ENCODE measurements around the gene NUDT22.

NUDT22 gene, protein sequence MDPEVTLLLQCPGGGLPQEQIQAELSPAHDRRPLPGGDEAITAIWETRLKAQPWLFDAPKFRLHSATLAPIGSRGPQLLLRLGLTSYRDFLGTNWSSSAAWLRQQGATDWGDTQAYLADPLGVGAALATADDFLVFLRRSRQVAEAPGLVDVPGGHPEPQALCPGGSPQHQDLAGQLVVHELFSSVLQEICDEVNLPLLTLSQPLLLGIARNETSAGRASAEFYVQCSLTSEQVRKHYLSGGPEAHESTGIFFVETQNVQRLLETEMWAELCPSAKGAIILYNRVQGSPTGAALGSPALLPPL

DNA sequence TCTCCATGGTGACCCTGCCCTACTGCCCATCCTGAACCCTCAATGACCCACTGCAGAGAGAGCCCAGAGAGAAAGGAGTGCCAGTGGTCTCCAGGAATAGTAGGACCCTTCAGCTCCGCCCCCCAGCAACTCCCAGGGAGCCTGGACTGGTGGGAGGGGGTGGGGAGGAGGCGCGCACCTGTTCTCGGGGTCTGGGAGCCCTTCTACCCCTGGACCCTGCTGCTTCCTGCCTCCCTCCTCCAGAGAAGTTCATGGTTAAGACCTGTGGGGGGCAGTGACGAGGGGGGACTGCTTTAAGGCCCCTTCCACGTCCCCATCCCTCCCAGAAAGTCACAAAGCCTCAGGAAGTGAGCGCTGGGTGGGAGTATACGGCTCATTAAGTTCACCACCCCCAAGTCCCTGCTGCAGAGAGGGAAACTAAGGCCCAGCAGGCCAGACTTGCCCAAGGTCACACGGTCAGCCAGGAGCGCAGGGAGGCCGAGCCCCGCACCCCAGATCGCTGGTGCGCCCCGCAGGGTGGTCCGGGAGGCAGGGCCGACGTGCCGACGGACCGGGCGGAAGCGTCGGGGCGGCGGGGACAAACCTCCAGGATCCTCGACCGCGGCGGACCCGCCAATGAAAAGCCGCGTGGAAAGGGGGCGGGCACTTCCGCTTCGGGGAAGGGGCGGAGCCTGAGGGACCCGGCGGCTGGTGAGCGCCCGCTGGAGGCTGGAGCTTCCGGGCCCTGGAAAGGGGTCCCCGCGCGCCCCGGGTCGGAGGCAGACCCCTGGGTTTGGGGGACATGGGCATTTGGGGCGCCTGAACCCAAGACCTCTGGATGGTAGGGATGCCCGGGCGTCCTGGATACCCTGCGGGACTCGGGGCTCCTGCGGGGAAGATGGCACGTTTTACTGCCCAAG, at the start of gene NUDT22, which contains the start of gene TRPT1:
Gene NUDT22, plus strand, starts transcription at position 667 of the 899 bp plus-strand sequence. CDS start 379 bp downstream, outside the sequence.
Gene TRPT1, minus strand, starts transcription at position 579 of the 899 bp plus-strand sequence. Its CDS starts 326 bp downstream, at position 253.
- peak; percentile 89 for DNase-seq (ENCODE audit: low read depth)

DNA sequence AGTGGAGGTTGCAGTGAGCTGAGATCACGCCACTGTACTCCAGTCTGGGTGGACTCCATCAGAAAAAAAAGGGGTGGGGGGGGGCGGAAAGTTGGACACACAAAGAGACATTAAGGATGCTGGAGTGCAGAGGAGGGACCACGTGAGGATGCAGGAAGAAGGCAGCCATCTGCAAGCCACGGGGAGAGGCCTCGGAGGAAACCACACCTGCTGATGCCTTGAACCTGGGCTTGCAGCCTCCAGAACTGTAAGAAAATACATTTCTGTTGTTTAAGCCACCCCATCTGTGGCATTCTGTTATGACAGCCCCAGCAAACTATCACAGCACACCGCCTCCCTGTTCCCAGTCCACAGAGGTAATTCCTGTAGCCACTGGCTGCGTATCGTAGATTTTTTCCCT, 49.3 kb upstream of the NUDT22 start:
- no peak for DNase-seq (ENCODE audit: low read depth)

DNA sequence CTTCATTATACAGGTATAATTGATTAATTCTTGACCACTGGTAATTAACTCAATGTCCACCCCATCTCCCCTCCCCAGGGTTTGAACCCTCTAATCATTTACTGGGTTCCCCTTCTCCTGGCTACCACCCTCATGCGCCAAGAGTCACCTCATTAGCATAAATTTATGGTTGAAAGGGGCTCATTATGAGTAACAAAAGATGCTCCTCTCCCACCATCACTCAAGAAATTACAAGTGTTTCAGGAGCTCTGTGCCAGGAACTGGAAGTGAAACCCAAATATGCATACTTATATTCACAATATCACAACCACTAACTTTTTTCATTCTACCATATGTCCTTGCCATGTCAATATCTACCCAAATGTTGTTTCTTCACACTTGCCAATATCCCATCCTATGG, 47.9 kb upstream of the NUDT22 start:
- DNase-seq (ENCODE audit: low read depth): no peak

DNA sequence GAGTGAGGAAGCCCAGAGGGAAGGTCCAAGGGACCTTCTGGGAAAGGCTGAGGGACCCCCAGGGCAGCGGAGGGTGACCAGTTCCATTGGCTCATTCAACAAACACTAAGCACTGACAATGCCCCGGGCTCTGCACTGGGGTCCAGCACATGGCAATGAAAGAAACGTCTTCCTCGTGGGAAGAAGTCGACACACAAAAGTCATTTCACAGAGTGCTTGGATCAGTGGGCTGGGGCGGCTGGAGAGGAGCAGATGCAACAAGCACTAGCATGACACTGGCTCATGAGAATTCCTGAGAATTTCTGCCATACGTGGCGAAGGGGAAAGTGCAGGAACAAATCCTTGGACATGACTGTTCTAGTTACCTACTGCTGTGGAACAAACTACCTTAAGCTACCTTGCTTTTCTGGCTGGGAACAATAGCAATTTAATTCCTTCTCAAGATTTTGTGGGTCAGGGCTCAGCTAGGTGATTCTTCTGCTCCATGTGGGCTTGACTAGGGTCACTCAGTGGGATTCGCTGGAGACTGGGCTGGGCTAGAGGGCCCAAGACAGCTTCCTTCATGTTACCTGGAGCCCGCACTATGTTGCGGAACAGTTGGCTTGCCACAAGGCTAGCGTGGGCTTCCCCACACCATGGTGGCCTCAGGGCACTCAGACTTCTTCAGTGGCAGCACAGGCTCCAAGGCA, 47.0 kb upstream of the NUDT22 start:
- DNase-seq (ENCODE audit: low read depth): no peak

DNA sequence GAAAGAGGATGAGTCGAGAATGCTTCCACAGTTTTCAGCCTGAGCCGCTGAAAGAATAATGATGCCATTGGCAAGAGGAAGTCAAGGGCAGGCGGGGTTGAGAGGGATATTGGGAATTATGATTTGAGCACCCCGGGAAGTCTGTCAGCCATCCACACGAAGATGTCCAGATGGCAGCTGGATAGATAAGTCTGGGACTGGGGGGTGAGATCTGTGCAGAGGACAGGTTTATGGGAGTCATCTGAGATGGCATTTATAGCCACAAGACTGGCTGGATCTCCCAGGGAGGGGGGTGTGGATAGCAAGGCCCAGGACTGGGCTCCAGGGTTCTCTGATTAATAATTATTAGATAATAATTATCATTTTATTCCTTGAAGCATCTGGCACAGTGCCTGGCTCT, 45.2 kb upstream of the NUDT22 start:
- no peak for DNase-seq (ENCODE audit: low read depth)

DNA sequence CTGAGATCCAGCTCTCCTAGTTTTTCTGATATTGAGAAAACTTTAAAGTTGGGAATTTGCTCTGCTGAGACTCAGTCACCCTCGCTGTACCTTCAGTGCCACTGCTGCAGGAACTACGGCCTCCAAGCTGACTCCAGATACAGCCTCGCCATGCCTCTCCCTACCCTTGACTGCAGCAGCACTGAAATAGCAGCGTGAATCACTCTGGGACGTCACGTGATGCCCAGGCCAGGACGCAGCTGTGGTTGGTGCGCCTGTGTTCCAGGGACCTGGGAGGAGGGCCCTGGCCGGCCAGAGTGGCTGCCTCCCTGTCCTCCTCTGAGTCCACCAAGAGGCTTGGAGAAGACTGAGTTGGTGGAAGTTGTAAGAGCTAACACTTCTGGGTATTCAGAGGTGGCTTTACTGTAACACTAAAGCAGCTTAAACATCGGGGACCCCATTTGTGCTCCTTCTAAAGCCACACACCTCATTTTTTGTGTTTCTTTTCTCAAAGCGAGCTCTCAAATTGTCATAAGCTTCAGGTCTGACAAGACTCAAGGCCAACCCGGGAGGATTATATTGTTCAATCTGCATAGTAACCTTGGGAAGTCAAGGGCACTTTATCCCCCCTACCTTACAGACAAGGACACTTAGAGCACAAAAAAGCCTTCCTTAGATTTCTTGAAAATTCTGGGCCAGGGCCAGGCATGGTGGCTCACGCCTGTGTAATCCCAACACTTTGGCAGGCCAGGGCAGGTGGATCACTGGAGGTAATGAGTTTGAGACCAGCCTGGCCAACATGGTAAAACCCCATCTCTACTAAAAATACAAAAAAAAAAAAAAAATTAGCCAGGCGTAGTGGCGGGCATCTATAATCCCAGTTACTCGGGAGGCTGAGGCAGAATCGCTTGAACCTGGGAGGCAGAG, 44.3 kb upstream of the NUDT22 start:
- DNase-seq (ENCODE audit: low read depth): no peak

DNA sequence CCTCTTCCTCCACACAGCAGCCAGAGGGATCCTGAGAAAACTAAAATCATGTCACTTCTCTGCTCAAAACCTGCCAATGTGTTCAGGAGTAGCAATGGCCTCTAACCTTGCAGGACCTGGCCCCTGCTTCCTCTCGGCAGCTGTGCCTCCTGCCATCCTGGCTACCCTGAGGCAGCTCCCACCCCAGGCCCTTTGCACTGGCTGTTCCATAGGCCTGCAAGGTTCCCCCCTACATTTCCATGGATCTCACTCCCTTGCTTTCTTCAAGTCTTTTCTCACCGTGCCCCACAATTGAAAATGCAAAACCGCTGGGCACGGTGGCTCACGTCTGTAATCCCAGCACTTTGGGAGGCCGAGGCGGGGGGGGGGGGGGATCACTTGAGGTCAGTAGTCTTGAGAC, 42.2 kb upstream of the NUDT22 start:
- no peak for DNase-seq (ENCODE audit: low read depth)

DNA sequence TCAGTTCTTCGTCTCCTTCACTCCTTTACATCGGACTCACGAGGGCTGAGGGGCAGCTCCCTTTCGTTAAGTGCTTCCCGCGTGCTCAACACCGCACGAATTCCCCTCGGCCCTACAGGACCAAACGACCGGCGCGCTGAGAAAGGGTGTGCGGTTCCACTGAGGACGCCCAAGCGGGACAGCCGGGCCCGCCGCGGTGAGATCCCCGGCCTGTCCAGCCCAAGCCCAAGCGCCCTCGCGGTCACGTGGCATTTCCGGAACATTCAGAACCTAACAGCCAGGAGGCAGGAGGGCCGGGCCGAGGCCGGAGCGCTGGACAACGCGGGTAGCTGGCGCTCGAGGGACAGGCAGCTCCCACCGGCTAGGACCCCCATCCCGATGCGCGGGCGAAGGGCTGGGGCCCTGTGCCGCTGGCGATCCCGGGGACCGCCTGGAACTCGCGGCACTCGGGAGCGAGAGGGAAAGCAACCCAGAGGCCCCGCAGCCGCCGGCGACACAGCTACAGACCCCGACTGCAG, 40.8 kb upstream of the NUDT22 start:
- DNase-seq (ENCODE audit: low read depth): no peak

DNA sequence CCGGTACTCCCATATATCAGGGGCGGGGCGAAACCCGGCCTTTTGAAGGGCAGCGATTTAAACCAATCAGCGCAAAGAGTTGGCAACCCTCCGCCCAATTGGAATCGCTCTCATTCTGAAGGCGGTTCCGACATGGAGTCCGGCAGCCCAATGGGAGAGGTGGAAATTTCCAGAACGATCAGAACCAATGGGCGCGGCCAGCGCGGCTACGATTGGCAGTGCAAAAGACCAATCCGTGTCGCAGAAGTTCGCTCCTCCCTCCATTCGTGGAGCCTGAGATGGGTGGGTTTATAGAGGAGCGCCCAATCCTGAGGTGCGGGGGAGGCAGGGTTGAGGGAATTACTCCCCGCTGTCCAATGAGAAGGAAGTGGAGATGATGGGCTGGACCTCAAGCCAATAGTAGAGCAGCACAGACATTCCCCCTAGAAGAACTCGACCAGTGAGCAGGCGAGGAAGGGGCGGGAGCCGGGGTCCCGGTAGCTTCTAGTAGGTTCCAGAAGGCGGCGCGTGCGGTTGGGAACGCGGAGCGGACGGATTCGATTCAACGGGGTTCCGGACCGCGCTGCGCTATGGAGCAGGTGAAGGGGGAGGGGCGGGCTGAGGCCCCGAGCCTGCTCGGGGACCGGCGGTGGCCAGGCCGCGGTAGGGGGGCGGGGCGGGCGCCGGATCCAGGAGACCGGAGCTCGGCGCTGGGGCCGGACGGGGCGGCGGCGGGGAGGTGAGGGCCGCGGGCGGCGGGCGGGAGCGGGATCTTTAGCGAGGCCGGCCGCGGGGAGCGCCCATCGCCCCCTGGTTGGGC, 40.2 kb upstream of the NUDT22 start, which contains the start of gene STIP1:
Gene STIP1, plus strand, starts transcription at position 479 of the 799 bp plus-strand sequence. Its CDS starts 91 bp downstream, at position 570.
- DNase-seq (ENCODE audit: low read depth): peak; percentile 97

DNA sequence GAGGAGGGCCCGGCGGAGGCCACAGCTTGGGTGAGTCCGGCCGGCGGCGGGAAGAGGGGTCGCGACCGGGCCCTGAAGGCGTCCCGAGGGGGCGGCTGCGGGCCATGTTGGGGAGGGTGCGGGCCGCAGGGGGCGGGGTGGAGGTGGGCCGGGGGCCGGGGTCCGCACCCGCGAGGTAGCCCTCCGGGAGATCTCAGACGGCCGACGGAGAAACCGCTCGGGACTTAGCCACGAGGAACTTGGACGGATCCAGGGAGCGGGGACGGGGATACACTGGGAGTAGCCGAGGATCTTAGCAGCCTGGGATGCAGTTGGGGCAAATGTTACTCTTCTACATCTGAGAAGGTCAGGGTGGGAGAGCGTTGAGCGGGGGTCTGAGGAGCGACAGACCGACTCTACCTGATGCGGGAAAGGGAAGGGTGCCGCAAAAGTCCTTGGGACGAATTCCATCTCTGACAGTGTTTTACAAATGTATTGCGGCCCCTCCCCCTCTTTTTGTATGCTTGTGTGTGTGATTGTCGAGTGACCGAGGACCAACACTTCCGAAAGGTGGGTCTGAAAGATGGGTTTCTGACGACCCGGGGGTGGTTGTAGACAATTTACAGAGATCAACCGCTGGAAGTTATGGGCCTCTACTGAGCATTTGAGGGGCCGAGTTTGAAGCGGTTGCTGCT, 39.4 kb upstream of the NUDT22 start:
- no peak for DNase-seq (ENCODE audit: low read depth)

DNA sequence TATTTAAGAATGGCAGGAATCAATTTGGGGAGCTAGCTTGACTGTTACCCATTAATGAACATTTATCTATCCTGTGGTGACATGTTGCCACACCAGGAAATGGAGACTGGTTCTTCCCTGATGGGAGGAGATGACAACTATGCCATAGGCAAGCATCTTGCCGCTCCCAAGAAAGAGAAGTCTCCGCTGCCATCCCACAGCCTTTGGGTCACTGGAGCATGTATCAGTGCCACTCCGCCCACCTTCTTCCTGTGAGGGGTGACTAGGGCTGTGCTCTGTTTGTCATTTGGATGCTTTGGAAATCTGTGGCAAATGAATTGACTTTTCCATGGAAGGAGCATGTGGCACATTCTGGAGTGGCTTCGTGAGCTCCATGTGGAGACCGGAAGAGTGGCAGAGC, 33.6 kb upstream of the NUDT22 start:
- DNase-seq (ENCODE audit: low read depth): no peak

DNA sequence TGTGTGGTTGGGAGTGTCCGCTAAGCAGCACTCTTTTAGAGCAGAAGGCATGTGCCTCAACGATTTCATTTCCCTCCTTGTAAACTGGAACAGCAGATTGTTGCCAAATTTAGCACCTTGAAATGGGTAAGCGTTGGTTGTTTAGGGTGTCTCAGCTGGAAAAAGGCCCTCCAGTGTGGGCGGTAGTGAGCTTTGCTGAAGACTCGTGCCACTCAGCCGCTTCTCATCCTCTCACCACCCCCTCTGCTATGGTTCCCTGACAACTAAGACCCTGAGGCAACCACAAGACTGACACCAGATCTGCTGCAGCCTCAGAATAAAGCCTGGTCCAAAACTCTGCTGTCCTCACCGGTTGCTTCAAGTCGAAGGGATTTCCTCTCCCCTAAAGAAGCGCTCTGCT, 29.4 kb upstream of the NUDT22 start:
- DNase-seq (ENCODE audit: low read depth): no peak

DNA sequence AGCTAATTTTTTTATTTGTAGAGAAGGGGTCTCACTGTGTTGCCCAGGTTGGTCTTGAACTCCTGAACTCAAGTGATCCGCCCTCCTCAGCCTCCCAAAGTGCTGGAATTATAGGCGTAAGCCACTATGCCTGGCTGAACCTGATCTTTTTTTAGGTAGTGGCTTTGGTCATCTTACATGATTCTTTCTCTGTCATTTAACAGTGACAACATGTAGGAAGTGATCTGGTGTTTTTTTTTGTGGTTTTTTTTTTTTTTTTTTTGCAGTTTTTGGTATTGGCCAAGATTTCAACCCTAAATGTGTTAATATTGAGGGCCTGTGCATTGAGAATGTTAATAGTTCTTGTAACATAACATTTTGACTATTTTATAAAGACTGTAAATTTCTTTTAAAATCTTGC, 27.6 kb upstream of the NUDT22 start:
- DNase-seq (ENCODE audit: low read depth): no peak

DNA sequence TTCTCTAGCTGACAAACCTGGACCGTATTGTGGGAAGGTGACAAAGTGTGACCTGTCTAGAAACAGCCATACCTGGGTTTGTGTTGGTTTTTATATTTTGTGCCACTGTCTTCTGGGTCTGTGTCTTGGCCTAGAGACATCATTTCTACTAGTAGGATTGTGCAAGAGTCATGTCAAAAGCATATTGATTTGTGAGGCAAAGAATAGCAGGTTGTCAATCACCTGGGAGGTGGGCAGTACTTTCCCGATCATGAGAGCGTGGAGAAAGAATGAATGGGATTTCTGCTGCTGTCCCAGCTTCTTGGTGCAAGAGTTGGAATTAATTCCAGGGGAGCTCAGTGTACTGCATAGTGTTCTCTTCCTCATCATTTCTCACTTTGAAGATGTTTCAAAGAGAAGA, 24.5 kb upstream of the NUDT22 start:
- no peak for DNase-seq (ENCODE audit: low read depth)

DNA sequence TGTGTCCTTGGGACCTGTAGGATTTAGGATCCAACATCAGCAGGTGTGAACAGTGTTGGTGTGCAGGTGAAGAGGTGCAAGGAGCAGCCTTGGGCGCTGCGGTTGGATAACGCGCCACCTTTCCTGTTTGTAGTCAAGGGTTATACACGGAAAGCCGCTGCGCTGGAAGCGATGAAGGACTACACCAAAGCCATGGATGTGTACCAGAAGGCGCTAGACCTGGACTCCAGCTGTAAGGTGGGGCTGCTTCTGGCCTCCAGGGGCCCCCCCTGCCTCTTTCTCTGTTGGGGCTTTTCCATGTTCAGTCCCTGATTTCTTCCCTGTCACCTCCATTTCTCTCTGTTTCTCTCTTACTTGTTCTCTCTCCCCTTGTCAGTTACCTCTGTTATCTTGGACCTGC, 23.1 kb upstream of the NUDT22 start:
- DNase-seq (ENCODE audit: low read depth): no peak

DNA sequence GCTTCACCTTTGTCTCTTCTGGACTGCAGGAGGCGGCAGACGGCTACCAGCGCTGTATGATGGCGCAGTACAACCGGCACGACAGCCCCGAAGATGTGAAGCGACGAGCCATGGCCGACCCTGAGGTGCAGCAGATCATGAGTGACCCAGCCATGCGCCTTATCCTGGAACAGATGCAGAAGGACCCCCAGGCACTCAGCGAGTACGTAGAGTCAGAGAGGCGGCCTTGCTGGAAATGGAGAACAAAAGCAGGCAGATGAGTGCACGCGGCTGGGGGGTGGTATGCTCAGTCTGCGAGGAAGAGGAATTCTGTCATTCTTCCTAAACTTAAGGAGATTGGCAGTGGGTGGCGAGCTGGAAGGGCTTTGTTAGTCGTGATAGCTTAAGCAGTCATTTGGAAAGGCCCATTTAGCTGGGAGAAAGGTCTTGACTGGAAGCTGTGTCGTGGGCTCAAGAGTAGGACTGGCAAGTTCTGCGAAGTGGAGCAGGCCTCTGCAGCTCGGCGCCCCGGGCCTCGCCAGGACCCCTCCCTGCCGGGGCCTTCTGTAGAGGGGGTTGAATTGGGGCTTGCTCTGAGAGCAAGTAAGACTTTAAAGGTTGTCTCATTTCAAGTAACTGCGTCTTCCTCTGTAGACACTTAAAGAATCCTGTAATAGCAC, 22.5 kb upstream of the NUDT22 start:
- DNase-seq (ENCODE audit: low read depth): no peak

DNA sequence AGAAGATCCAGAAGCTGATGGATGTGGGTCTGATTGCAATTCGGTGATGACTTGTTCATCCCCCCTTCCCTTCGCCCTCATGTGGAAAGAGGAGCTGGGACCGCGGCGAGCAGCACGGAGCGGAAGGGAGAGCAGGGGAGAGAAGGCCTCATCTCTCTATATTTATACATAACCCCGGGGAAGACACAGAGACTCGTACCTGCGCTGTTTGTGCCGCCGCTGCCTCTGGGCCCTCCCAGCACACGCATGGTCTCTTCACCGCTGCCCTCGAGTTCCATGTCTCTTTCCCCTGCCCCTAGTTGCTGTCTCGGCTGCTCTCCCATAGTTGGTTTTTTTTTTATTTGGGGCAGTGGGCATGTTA, 22.0 kb upstream of the NUDT22 start:
- DNase-seq (ENCODE audit: low read depth): no peak

DNA sequence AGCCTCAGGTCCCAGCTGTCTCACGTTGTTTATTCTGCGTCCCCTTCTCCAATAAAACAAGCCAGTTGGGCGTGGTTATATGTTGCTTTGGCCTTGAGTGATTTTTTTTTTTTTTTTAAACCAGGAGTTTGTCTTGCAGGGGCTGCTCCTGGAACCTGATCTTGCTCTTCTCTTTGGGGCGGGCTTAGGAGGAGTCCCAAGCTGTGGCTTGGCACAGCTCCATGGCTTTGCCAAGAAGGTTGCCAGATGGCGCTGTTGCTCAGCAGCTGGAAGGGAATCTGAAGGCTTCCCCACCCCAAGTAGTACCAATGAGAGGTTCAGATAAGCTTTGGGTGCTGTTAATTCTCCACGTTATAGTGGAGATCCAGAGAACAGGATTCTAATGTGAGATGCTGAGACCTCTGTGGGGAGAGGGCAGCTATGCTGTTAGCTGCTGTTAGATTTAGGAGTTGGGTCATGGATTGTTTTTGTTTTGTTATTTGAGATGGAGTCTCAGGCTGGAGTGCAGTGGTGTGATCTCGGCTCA, 21.5 kb upstream of the NUDT22 start:
- peak; percentile 71 for DNase-seq (ENCODE audit: low read depth)
